IMR-90 (cell line): ENCODE data around the gene SLC1A7. TPM values are rescaled to one million over a fixed set of nuclear protein-coding genes. Genes with fewer than 3 reads are reported as not detected.

Experiments used
- ATAC-seq: fragments of 200-7000 bp; cut with Tn5 transposase; 2 replicates; pipeline ENCODE4 v1.9.1; 2020; ENCODE audit warnings: low read depth, mild to moderate bottlenecking, moderate library complexity
- BruUV-seq: library from RNA; stranded (reverse); fragments of 400-500 nt; replicated peaks from 2 replicates; lab custom pipeline; 2021; lab: Mats Ljungman, UMichigan
- CTCF ChIA-PET: fragments of 300-600 bp; formaldehyde crosslinking; extraction: SDS; loops from one replicate; lab custom pipeline; 2021; ENCODE audit warnings: antibody characterized with exemption; lab: Yijun Ruan, JAX
- POLR2A ChIA-PET: fragments of 300-600 bp; sonication (Branson Sonifier 250); formaldehyde crosslinking; loops from one replicate; lab custom pipeline; 2022; ENCODE audit warnings: antibody characterized with exemption; ENCODE audit not compliant: unreplicated experiment; lab: Charles Lee
- DNase-seq: peaks from one replicate; pipeline ENCODE4 v3.0.0; 2013
- H2AFZ ChIP-seq: replicated peaks from 2 replicates; pipeline ENCODE3; 2013; ENCODE audit warnings: low read length, mild to moderate bottlenecking; ENCODE audit not compliant: poor library complexity
- H2AK5ac ChIP-seq: 2 replicates; pipeline ENCODE4 v1.6.1; 2013; ENCODE audit warnings: low read depth, low read length, inconsistent platforms
- H2AK9ac ChIP-seq: replicated peaks from 2 replicates; pipeline ENCODE3; 2013; ENCODE audit warnings: mild to moderate bottlenecking, low read depth, low read length, moderate library complexity; ENCODE audit not compliant: poor library complexity
- H2BK120ac ChIP-seq: 2 replicates; pipeline ENCODE4 v1.6.1; 2013; ENCODE audit warnings: low read depth, low read length, inconsistent platforms
- H2BK15ac ChIP-seq: 3 replicates; pipeline ENCODE4 v1.6.1; 2013; ENCODE audit warnings: low read depth, low read length, inconsistent platforms
- H2BK20ac ChIP-seq: 2 replicates; pipeline ENCODE4 v1.6.1; 2013; ENCODE audit warnings: low read depth, mild to moderate bottlenecking, inconsistent platforms, low read length, moderate library complexity
- H2BK5ac ChIP-seq: 2 replicates; pipeline ENCODE4 v1.6.1; 2013; ENCODE audit warnings: mild to moderate bottlenecking, low read depth, low read length, inconsistent platforms; ENCODE audit not compliant: poor library complexity, severe bottlenecking
- H3K14ac ChIP-seq: replicated peaks from 2 replicates; pipeline ENCODE4 v1.6.1; 2013; ENCODE audit warnings: low read depth, low read length, inconsistent platforms
- H3K18ac ChIP-seq: 2 replicates; pipeline ENCODE4 v1.6.1; 2013; ENCODE audit warnings: low read depth, low read length, control low read depth
- H3K23ac ChIP-seq: 2 replicates; pipeline ENCODE4 v1.6.1; 2013; ENCODE audit warnings: low read depth, low read length, inconsistent platforms
- H3K27ac ChIP-seq: 2 replicates; pipeline ENCODE4 v1.5.1; 2013; ENCODE audit warnings: mild to moderate bottlenecking, control low read depth, low read length; ENCODE audit not compliant: insufficient read depth
- H3K27me3 ChIP-seq: 2 replicates; pipeline ENCODE4 v1.6.1; 2013; ENCODE audit warnings: low read length; ENCODE audit not compliant: control insufficient read depth, insufficient read depth
- H3K36me3 ChIP-seq: 2 replicates; pipeline ENCODE4 v1.6.1; 2013; ENCODE audit warnings: low read length, mixed read lengths; ENCODE audit not compliant: control insufficient read depth, insufficient read depth
- H3K4ac ChIP-seq: 2 replicates; pipeline ENCODE4 v1.6.1; 2013; ENCODE audit warnings: low read depth, low read length, inconsistent platforms
- H3K4me1 ChIP-seq: 2 replicates; pipeline ENCODE4 v1.6.1; 2013; ENCODE audit warnings: low read length, mixed read lengths; ENCODE audit not compliant: control insufficient read depth, insufficient read depth
- H3K4me2 ChIP-seq: 2 replicates; pipeline ENCODE4 v1.6.1; 2013; ENCODE audit warnings: low read depth, mild to moderate bottlenecking, control low read depth, low read length, moderate library complexity
- H3K4me3 ChIP-seq: 2 replicates; pipeline ENCODE4 v1.5.1; 2013; ENCODE audit warnings: low read depth, mild to moderate bottlenecking, control low read depth, low read length, moderate library complexity; ENCODE audit not compliant: insufficient read depth
- H3K56ac ChIP-seq: 2 replicates; pipeline ENCODE4 v1.6.1; 2013; ENCODE audit warnings: low read length, inconsistent platforms; ENCODE audit not compliant: insufficient read depth; ENCODE audit errors: extremely low read depth
- H3K79me1 ChIP-seq, 2 experiments: 2 replicates each; pipeline ENCODE4 v1.6.1; 2013; ENCODE audit warnings: low read length in 2 of 2, inconsistent platforms in 1 of 2, low read depth in 1 of 2
- H3K9ac ChIP-seq: 2 replicates; pipeline ENCODE4 v1.6.1; 2013; ENCODE audit warnings: low read depth, low read length, control low read depth
- H3K9me1 ChIP-seq: 2 replicates; pipeline ENCODE4 v1.6.1; 2013; ENCODE audit warnings: low read length, inconsistent platforms; ENCODE audit not compliant: insufficient read depth
- H3K9me3 ChIP-seq: 2 replicates; pipeline ENCODE4 v1.6.1; 2013; ENCODE audit warnings: low read length; ENCODE audit not compliant: control insufficient read depth, insufficient read depth
- H4K20me1 ChIP-seq: 2 replicates; pipeline ENCODE4 v1.6.1; 2013; ENCODE audit warnings: low read length, inconsistent platforms; ENCODE audit not compliant: insufficient read depth
- H4K5ac ChIP-seq: 2 replicates; pipeline ENCODE4 v1.6.1; 2013; ENCODE audit warnings: mild to moderate bottlenecking, low read depth, low read length, control low read depth
- H4K8ac ChIP-seq, 2 experiments: 2 replicates each; pipeline ENCODE4 v1.6.1; 2013; ENCODE audit warnings: low read depth in 2 of 2, low read length in 2 of 2, control low read depth in 1 of 2, inconsistent platforms in 1 of 2
- H4K91ac ChIP-seq: 2 replicates; pipeline ENCODE4 v1.6.1; 2013; ENCODE audit warnings: low read depth, low read length, inconsistent platforms; ENCODE audit not compliant: insufficient read depth
- BHLHE40 ChIP-seq: fragments of 150-350 bp; IDR thresholded peaks from 2 replicates; pipeline ENCODE4 v1.6.1; 2016; ENCODE audit warnings: mild to moderate bottlenecking, low read depth, low read length
- CEBPB ChIP-seq: IDR thresholded peaks from 2 replicates; pipeline ENCODE4 v1.6.1; 2012; ENCODE audit warnings: low read depth, low read length, improper control_type of control experiment
- CHD1 ChIP-seq: IDR thresholded peaks from 2 replicates; pipeline ENCODE4 v1.6.1; 2012; ENCODE audit warnings: low read depth, low read length, improper control_type of control experiment
- ELK1 ChIP-seq: fragments of 150-350 bp; IDR thresholded peaks from 2 replicates; pipeline ENCODE4 v1.6.1; 2016; ENCODE audit warnings: low read depth, mild to moderate bottlenecking, low read length, moderate library complexity, borderline replicate concordance
- FOS ChIP-seq: fragments of 150-350 bp; IDR thresholded peaks from 2 replicates; pipeline ENCODE4 v1.6.1; 2016; ENCODE audit warnings: low read depth, low read length
- MAFK ChIP-seq: IDR thresholded peaks from 2 replicates; pipeline ENCODE4 v1.6.1; 2012; ENCODE audit warnings: low read depth, low read length, improper control_type of control experiment
- MAZ ChIP-seq: IDR thresholded peaks from 2 replicates; pipeline ENCODE4 v1.6.1; 2012; ENCODE audit warnings: low read depth, mild to moderate bottlenecking, low read length, improper control_type of control experiment, moderate library complexity, borderline replicate concordance
- MXI1 ChIP-seq: IDR thresholded peaks from 2 replicates; pipeline ENCODE4 v1.6.1; 2012; ENCODE audit warnings: low read depth, mild to moderate bottlenecking, low read length, moderate library complexity, borderline replicate concordance
- NFE2L2 ChIP-seq: fragments of 150-350 bp; IDR thresholded peaks from 2 replicates; pipeline ENCODE4 v1.6.1; 2016; ENCODE audit warnings: low read depth, mild to moderate bottlenecking, low read length
- POLR2A ChIP-seq: IDR thresholded peaks from 2 replicates; pipeline ENCODE4 v1.6.1; 2012; ENCODE audit warnings: mild to moderate bottlenecking, low read depth, low read length
- RAD21 ChIP-seq: IDR thresholded peaks from 2 replicates; pipeline ENCODE4 v1.6.1; 2012; ENCODE audit warnings: low read length, improper control_type of control experiment
- RCOR1 ChIP-seq: IDR thresholded peaks from 2 replicates; pipeline ENCODE4 v1.6.1; 2012; ENCODE audit warnings: mild to moderate bottlenecking, low read length, improper control_type of control experiment; ENCODE audit not compliant: insufficient replicate concordance
- RFX5 ChIP-seq: IDR thresholded peaks from 2 replicates; pipeline ENCODE4 v1.8.0; 2012; ENCODE audit warnings: low read depth, mild to moderate bottlenecking, low read length, moderate library complexity
- SMC3 ChIP-seq: fragments of 150-350 bp; IDR thresholded peaks from 2 replicates; pipeline ENCODE4 v1.6.1; 2016; ENCODE audit warnings: low read depth, mild to moderate bottlenecking, antibody characterized with exemption, low read length, moderate library complexity
- WGBS, 2 experiments: methylation state at CpG; one replicate each; pipeline versions ENCODE4 v1.1.5 to v1.1.7; 2013; ENCODE audit warnings: missing lambda C conversion rate in 2 of 2; ENCODE audit not compliant: insufficient read length in 1 of 2; ENCODE audit errors: extremely low coverage in 2 of 2; 5-methylcytosine and 5-hydroxymethylcytosine counted together
- dilution Hi-C: fragments of 300-500 bp; cut with HindIII; formaldehyde crosslinking; loops from one replicate; pipeline ENCODE4 v1.14.3; 2018; ENCODE audit warnings: low sequenced_read_pairs; ENCODE audit not compliant: unreplicated experiment
- in situ Hi-C: fragments of 300-500 bp; cut with MboI; formaldehyde crosslinking; loops from 3 replicates; pipeline ENCODE4 v1.14.3; 2019; ENCODE audit warnings: low sequenced_read_pairs, inconsistent platforms, mixed read lengths
- intact Hi-C: fragments of 100-400 bp; cut with micrococcal nuclease; formaldehyde crosslinking; loops from 2 replicates; pipeline ENCODE4 v1.10.0; 2022
- polyA plus RNA-seq, 3 experiments: library from polyadenylated mRNA; depleted of rRNA; stranded (reverse); fragments of >200 nt; gene quantifications; 2 replicates each; pipeline ENCODE4 v1.2.3, GENCODE V29; 2012; ENCODE audit warnings: low replicate concordance in 1 of 3
- total RNA-seq: library from RNA; depleted of rRNA; stranded (reverse); fragments of >200 nt; gene quantifications from 2 replicates; pipeline ENCODE4 v1.2.3, GENCODE V29; 2012
- TF ChIP-seq, protein P1 (sequence below): conservative IDR thresholded peaks from 2 replicates; pipeline ENCODE4 v1.5.1; 2012; ENCODE audit warnings: mild to moderate bottlenecking, low read depth, low read length, improper control_type of control experiment
- TF ChIP-seq, protein P2 (sequence below): fragments of 150-350 bp; IDR thresholded peaks from 2 replicates; pipeline ENCODE4 v1.6.1; 2017; ENCODE audit warnings: mild to moderate bottlenecking, antibody characterized with exemption, low read length, low read depth

Gene SLC1A7
- total and polyA plus RNA-seq, 2 of the 4 experiments (the other 2 are of a cell fraction) = 0.05 TPM; not detected in 1

GRCh38 chr1:53076165-53076564 is 66.3 kb downstream of the SLC1A7 start:
- no peak overlapping the region for H2BK120ac ChIP-seq
- H4K91ac ChIP-seq = no peak overlapping the region
- no peak overlapping the region for H3K9ac ChIP-seq
- H4K5ac ChIP-seq = no peak overlapping the region
- no peak overlapping the region for H4K8ac ChIP-seq
- BruUV-seq = no TSS peak
- peaks cover 18% of the 10 kb centered on the region; the same call in 1 of the 2 replicates for H3K36me3 ChIP-seq
- H2BK20ac ChIP-seq = no peak overlapping the region
- no peak overlapping the region for H3K56ac ChIP-seq
- no peak overlapping the region for H3K23ac ChIP-seq
- no peak overlapping the region for H3K27ac ChIP-seq
- H4K20me1 ChIP-seq = no peaks in the 10 kb centered on the region
- no peaks in the 10 kb centered on the region for H3K27me3 ChIP-seq
- no peak overlapping the region for H2BK5ac ChIP-seq
- 0 out of 2 replicates have a peak overlapping the region, but pooled peaks have one; percentile 35 for H2AK5ac ChIP-seq
- H3K4me3 ChIP-seq = no peak overlapping the region
- H3K18ac ChIP-seq = no peak overlapping the region
- no peak overlapping the region for H3K14ac ChIP-seq
- dilution Hi-C loops = no loop called here
- 100% methylated on average over 1 of the region's 9 CpGs; no CpG with 5 or more reads in 1 of the 2 experiments for WGBS, 2 experiments
- DNase-seq = no peak
- no peak overlapping the region for H2AFZ ChIP-seq
- no peaks in the 10 kb centered on the region for H3K9me3 ChIP-seq
- no peak for ATAC-seq
- in situ Hi-C loops = no loop called here
- H3K4me2 ChIP-seq = no peak overlapping the region
- no peak overlapping the region for H2BK15ac ChIP-seq
- H3K79me1 ChIP-seq = no peaks in the 10 kb centered on the region
- peaks cover 2% of the 10 kb centered on the region; the same call in 1 of the 2 replicates for H3K4me1 ChIP-seq
- TF ChIP-seq ELK1 (no peak), MAZ (no peak), FOS (no peak), SMC3 (no peak), MAFK (no peak), POLR2A (no peak), CHD1 (no peak), RAD21 (no peak), NFE2L2 (no peak), RFX5 (no peak), CEBPB (no peak), MXI1 (no peak), BHLHE40 (no peak), RCOR1 (no peak)
- TF ChIP-seq, protein P1, sequence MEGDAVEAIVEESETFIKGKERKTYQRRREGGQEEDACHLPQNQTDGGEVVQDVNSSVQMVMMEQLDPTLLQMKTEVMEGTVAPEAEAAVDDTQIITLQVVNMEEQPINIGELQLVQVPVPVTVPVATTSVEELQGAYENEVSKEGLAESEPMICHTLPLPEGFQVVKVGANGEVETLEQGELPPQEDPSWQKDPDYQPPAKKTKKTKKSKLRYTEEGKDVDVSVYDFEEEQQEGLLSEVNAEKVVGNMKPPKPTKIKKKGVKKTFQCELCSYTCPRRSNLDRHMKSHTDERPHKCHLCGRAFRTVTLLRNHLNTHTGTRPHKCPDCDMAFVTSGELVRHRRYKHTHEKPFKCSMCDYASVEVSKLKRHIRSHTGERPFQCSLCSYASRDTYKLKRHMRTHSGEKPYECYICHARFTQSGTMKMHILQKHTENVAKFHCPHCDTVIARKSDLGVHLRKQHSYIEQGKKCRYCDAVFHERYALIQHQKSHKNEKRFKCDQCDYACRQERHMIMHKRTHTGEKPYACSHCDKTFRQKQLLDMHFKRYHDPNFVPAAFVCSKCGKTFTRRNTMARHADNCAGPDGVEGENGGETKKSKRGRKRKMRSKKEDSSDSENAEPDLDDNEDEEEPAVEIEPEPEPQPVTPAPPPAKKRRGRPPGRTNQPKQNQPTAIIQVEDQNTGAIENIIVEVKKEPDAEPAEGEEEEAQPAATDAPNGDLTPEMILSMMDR = no peak
- TF ChIP-seq, protein P2, sequence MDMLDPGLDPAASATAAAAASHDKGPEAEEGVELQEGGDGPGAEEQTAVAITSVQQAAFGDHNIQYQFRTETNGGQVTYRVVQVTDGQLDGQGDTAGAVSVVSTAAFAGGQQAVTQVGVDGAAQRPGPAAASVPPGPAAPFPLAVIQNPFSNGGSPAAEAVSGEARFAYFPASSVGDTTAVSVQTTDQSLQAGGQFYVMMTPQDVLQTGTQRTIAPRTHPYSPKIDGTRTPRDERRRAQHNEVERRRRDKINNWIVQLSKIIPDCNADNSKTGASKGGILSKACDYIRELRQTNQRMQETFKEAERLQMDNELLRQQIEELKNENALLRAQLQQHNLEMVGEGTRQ = no peak
- CTCF ChIA-PET = no interaction called here
- POLR2A ChIA-PET = no interaction called here
- H3K9me1 ChIP-seq = no peaks in the 10 kb centered on the region
- no peak overlapping the region for H2AK9ac ChIP-seq
- H3K4ac ChIP-seq = no peak overlapping the region; the same call in 1 of the 2 replicates
- intact Hi-C loops = no loop called here
